AG04449 (cell line): ENCODE results near the gene ADGRL1.

Experiments
- CTCF ChIA-PET: fragments of 350-600 bp; formaldehyde crosslinking; extraction: SDS; loops from one replicate; lab custom pipeline; 2021; ENCODE audit warnings: antibody characterized with exemption; lab: Yijun Ruan, JAX
- POLR2A ChIA-PET: fragments of 400-600, 350-600 bp; formaldehyde crosslinking; extraction: SDS; loops from one replicate; lab custom pipeline; 2020; ENCODE audit warnings: antibody characterized with exemption, inconsistent platforms; lab: Yijun Ruan, JAX
- DNase-seq: peaks from one replicate; pipeline ENCODE4 v3.0.0-alpha.2; 2010; ENCODE audit warnings: low read depth, low spot score
- H3K4me3 ChIP-seq: 2 replicates; pipeline ENCODE4 v1.5.1; 2011; ENCODE audit warnings: low read depth, mild to moderate bottlenecking, control low read depth, low read length
- CTCF ChIP-seq: IDR thresholded peaks from one replicate; pipeline ENCODE4 v1.5.1; 2011; ENCODE audit warnings: mild to moderate bottlenecking, moderate library complexity, low read length, control low read depth, inconsistent platforms; ENCODE audit not compliant: insufficient read depth; ENCODE audit errors: missing control alignments

ADGRL1 gene

GRCh38 chr19:14110650-14111049 lies 95.3 kb downstream of the ADGRL1 start:
- ChIA-PET POLR2A (no interaction called here), CTCF (interaction anchor here (0.7 to 1.1 kb wide), 2 partner anchors 8 to 35 kb away, joined by 3 read pairs; no protein-coding TSS in a partner anchor)
- DNase-seq, result no peak
- TF ChIP-seq CTCF, result no peak
- H3K4me3 ChIP-seq, result no peak overlapping the region

DNA sequence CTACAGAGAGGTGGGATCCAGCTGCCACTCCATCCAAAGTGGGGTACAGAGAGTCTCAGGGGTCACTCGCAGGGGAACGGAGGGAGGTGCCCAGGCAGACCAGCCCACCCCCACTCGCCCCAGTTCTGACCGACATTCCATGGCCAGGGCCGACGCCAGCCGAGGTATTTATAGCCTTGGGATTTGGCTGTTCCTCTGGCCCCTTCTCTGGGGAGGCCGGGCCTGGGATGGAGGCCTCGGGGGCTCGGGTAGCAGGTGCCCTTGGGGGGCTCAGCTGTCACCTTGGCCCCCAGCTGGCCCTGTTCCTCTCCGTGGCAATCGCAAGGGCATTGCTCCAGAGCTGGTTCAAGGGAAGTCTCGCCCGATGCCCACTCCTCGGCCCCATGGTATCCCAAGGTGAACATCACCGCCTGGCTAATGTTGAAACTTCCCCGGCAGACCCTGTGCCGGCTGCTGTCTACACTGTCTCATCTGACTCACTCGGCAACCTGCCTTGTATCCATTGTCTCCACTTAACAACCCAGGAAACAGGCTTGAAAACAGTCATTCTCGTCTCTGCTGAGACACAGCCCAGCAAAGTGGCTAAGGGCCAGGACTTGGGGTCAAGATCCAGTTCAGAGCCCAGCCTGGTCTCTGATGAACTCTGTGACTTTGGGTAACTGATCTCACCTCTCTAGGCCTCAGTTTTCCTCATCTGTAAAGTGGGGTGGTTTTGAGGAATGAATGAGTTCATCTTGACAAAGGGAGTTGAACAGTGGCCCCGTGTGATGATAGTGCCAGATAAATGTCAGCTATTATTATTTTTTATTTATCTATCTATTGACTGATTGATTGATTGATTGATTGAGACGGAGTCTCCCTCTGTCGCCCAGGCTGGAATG lies 98.1 kb downstream of the ADGRL1 start:
- no peak for TF ChIP-seq CTCF
- H3K4me3 ChIP-seq, result no peak overlapping the region
- DNase-seq, result no peak
- ChIA-PET CTCF (interaction anchor here (1.0 kb wide), 1 partner anchor 10 kb away, joined by 3 read pairs; no protein-coding TSS in a partner anchor), POLR2A (no interaction called here)

DNA sequence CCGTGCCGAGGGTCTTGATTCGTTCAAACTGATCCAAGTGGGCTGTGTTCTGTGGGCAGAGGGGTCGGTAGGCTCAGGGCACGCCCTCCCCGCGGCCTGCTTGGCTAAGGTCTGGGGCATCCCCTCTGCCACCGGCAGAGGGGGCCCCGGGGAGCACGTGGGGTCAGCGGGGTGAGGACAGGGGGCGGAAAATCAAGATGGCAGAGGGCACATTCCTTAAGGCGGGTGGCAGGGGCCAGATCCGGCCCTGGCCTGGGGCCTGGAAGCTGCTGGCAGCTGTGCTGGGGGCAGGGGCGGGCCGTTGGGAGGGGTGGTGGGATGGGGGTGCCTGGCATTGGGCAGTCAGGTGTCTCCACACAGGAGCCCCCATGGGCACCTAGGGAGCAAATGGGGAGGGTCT lies 99.1 kb downstream of the ADGRL1 start:
- no peak for DNase-seq
- no peak for TF ChIP-seq CTCF
- H3K4me3 ChIP-seq, result no peak overlapping the region
- CTCF ChIA-PET, result no interaction called here
- POLR2A ChIA-PET, result no interaction called here

DNA sequence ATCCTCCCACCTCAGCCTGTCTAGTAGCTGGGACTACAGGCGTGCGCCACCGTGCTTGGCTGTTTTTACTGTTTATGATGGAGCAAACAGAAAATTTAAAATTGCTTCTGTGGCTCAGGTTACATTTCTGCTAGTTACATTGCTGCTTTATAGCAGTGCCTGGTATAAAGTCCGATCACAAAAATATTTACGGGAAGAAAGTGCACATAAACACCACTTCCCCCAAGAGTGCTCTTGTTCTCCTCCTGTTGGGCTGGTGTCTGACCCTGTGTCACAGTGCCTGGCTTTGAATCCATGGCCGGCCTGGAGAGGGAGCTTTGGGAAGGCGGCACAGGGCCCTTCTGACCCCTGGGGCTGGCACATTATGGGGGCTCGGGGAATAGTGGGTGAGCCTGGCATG lies 100.3 kb downstream of the ADGRL1 start:
- DNase-seq, result no peak
- no peak overlapping the region for H3K4me3 ChIP-seq
- CTCF ChIA-PET, result interaction anchor here (0.9 to 1.2 kb wide), 2 partner anchors 10 to 226 kb away, joined by 3 read pairs; no protein-coding TSS in a partner anchor
- POLR2A ChIA-PET, result no interaction called here
- no peak for TF ChIP-seq CTCF

GRCh38 chr19:14103310-14103709 lies 102.7 kb downstream of the ADGRL1 start:
- no peak for DNase-seq
- H3K4me3 ChIP-seq, result no peak overlapping the region
- TF ChIP-seq CTCF, result no peak
- CTCF ChIA-PET, result interaction anchor here (1.1 kb wide), 1 partner anchor 11 kb away, joined by 3 read pairs; no protein-coding TSS in a partner anchor
- POLR2A ChIA-PET, result no interaction called here

- DNase-seq, result no peak
- H3K4me3 ChIP-seq, result no peak overlapping the region
- no peak for TF ChIP-seq CTCF
- POLR2A ChIA-PET, result no interaction called here
- CTCF ChIA-PET, result interaction anchor here (0.7 to 1.1 kb wide), 4 partner anchors 8 to 43 kb away, joined by 3 to 4 read pairs (median 3); no protein-coding TSS in a partner anchor
These were observed 103.2 kb downstream of the ADGRL1 start for GRCh38 chr19:14102756-14103155.
